HepG2 (cell line): ENCODE data around the gene TAF12. TPM values are rescaled to one million over a fixed set of nuclear protein-coding genes. Genes with fewer than 3 reads are reported as not detected.

ENCODE experiments used
- CEBPB ChIP-seq: IDR thresholded peaks from 2 replicates; pipeline ENCODE4 v1.6.1; 2011; ENCODE audit warnings: low read depth, low read length, improper control_type of control experiment, borderline replicate concordance
- HOXA5 ChIP-seq: sonication (generic); formaldehyde crosslinking; IDR thresholded peaks from 2 replicates; pipeline ENCODE4 v1.4.0; 2020; ENCODE audit warnings: missing genetic modification reagents
- KDM4B ChIP-seq: sonication (generic); formaldehyde crosslinking; IDR thresholded peaks from 2 replicates; pipeline ENCODE4 v1.4.0; 2020; ENCODE audit warnings: missing genetic modification reagents
- MTA1 ChIP-seq: sonication (generic); formaldehyde crosslinking; IDR thresholded peaks from 2 replicates; pipeline ENCODE4 v1.4.0; 2020; ENCODE audit warnings: missing genetic modification reagents, mild to moderate bottlenecking, borderline replicate concordance
- MTF1 ChIP-seq: sonication (generic); formaldehyde crosslinking; IDR thresholded peaks from 2 replicates; pipeline ENCODE4 v1.5.0; 2020; ENCODE audit warnings: missing genetic modification reagents
- NCOA2 ChIP-seq: sonication (generic); formaldehyde crosslinking; IDR thresholded peaks from 2 replicates; pipeline ENCODE4 v1.8.0; 2022; ENCODE audit warnings: inconsistent platforms
- STAG1 ChIP-seq: sonication (generic); formaldehyde crosslinking; IDR thresholded peaks from 2 replicates; pipeline ENCODE4 v1.4.0; 2020; ENCODE audit warnings: missing genetic modification reagents
- TGIF2 ChIP-seq: IDR thresholded peaks from 2 replicates; pipeline ENCODE4 v1.6.1; 2016; ENCODE audit warnings: control low read depth, missing compliant biosample characterization
- THAP11 ChIP-seq: IDR thresholded peaks from 2 replicates; pipeline ENCODE4 v1.6.1; 2016; ENCODE audit warnings: missing biosample characterization, missing genetic modification reagents
- TOPORS ChIP-seq: sonication (generic); formaldehyde crosslinking; IDR thresholded peaks from 2 replicates; pipeline ENCODE4 v1.8.0; 2023; ENCODE audit warnings: mild to moderate bottlenecking, missing genetic modification reagents
- ZFP82 ChIP-seq: sonication (generic); formaldehyde crosslinking; IDR thresholded peaks from 2 replicates; pipeline ENCODE4 v1.5.1; 2020; ENCODE audit warnings: mild to moderate bottlenecking, missing genetic modification reagents, borderline replicate concordance
- ZNF326 ChIP-seq: sonication (generic); formaldehyde crosslinking; IDR thresholded peaks from 2 replicates; pipeline ENCODE4 v1.4.0; 2020; ENCODE audit warnings: missing genetic modification reagents, borderline replicate concordance
- ZNF670 ChIP-seq: sonication (generic); formaldehyde crosslinking; IDR thresholded peaks from 2 replicates; pipeline ENCODE4 v1.8.0; 2022; ENCODE audit warnings: mild to moderate bottlenecking, missing genetic modification reagents, borderline replicate concordance
- ZNF687 ChIP-seq: sonication (generic); formaldehyde crosslinking; IDR thresholded peaks from 2 replicates; pipeline ENCODE4 v1.5.1; 2020; ENCODE audit warnings: mild to moderate bottlenecking, missing genetic modification reagents, moderate library complexity
- polyA plus RNA-seq, 8 experiments: library from polyadenylated mRNA; depleted of rRNA in 3 of 8; stranded (reverse) in 7 of 8; unstranded in 1 of 8; fragments of >200 nt; fragmentation: Illumina TruSeq in 4 of 8; extraction: Trizol in 4 of 8; gene quantifications; 2 replicates each; pipeline versions ENCODE4 v1.2.1 to v1.2.3, GENCODE V29; 2011 to 2016; ENCODE audit warnings: low read depth in 4 of 8, missing spikeins in 1 of 8, mixed read lengths in 1 of 8; ENCODE audit not compliant: insufficient read depth in 1 of 8
- total RNA-seq, 5 experiments: library from RNA; depleted of rRNA; stranded (reverse); fragments of >200 nt; fragmentation: Illumina TruSeq; extraction: Trizol; gene quantifications; 2 replicates each; pipeline ENCODE4 v1.2.3, GENCODE V29; 2016; ENCODE audit warnings: low read depth in 1 of 5
- TF ChIP-seq, protein P1 (sequence below): sonication (generic); formaldehyde crosslinking; IDR thresholded peaks from 2 replicates; pipeline ENCODE4 v1.4.0; 2020; ENCODE audit warnings: mild to moderate bottlenecking, missing genetic modification reagents
- TF ChIP-seq, protein P2 (sequence below): sonication (generic); formaldehyde crosslinking; IDR thresholded peaks from 2 replicates; pipeline ENCODE4 v1.8.1; 2023; ENCODE audit warnings: mild to moderate bottlenecking, missing genetic modification reagents, borderline replicate concordance
- TF ChIP-seq, protein P3 (sequence below): sonication (generic); formaldehyde crosslinking; IDR thresholded peaks from 2 replicates; pipeline ENCODE4 v1.5.0; 2020; ENCODE audit warnings: mild to moderate bottlenecking, missing genetic modification reagents
- TF ChIP-seq, protein P4 (sequence below): sonication (generic); formaldehyde crosslinking; IDR thresholded peaks from 2 replicates; pipeline ENCODE4 v1.9.0; 2022; ENCODE audit warnings: missing genetic modification reagents, mild to moderate bottlenecking, borderline replicate concordance

The TAF12 gene
- total and polyA plus RNA-seq, 2 of the 13 experiments (the other 11 are each of a cell fraction or from before 2014, with no cell fraction given), result 16.3 to 17.1 TPM

- TF ChIP-seq, protein P1, sequence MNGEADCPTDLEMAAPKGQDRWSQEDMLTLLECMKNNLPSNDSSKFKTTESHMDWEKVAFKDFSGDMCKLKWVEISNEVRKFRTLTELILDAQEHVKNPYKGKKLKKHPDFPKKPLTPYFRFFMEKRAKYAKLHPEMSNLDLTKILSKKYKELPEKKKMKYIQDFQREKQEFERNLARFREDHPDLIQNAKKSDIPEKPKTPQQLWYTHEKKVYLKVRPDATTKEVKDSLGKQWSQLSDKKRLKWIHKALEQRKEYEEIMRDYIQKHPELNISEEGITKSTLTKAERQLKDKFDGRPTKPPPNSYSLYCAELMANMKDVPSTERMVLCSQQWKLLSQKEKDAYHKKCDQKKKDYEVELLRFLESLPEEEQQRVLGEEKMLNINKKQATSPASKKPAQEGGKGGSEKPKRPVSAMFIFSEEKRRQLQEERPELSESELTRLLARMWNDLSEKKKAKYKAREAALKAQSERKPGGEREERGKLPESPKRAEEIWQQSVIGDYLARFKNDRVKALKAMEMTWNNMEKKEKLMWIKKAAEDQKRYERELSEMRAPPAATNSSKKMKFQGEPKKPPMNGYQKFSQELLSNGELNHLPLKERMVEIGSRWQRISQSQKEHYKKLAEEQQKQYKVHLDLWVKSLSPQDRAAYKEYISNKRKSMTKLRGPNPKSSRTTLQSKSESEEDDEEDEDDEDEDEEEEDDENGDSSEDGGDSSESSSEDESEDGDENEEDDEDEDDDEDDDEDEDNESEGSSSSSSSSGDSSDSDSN, result peak; percentile 86
- TF ChIP-seq STAG1 (CRISPR knock-in tag) (peak; percentile 72), MTF1 (CRISPR knock-in tag) (0 out of 2 replicates have a peak, but pooled peaks have one; percentile 41), MTA1 (CRISPR knock-in tag) (peak; percentile 52), NCOA2 (CRISPR knock-in tag) (peak; percentile 16), CEBPB (no peak), ZFP82 (CRISPR knock-in tag) (no peak), ZNF670 (CRISPR knock-in tag) (peak; percentile 65), ZNF326 (no peak), THAP11 (CRISPR knock-in tag) (peak; percentile 92), KDM4B (CRISPR knock-in tag) (peak; percentile 63; the same call in 1 of the 2 replicates), ZNF687 (CRISPR knock-in tag) (peak; percentile 97), TGIF2 (CRISPR knock-in tag) (no peak; the same call in 1 of the 2 replicates), TOPORS (peak; percentile 53; the same call in 1 of the 2 replicates), HOXA5 (CRISPR knock-in tag) (peak; percentile 69; the same call in 1 of the 2 replicates)
- TF ChIP-seq, protein P2, sequence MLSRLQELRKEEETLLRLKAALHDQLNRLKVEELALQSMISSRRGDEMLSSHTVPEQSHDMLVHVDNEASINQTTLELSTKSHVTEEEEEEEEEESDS (CRISPR knock-in tag), result peak; percentile 58; the same call in 1 of the 2 replicates
- TF ChIP-seq, protein P3, sequence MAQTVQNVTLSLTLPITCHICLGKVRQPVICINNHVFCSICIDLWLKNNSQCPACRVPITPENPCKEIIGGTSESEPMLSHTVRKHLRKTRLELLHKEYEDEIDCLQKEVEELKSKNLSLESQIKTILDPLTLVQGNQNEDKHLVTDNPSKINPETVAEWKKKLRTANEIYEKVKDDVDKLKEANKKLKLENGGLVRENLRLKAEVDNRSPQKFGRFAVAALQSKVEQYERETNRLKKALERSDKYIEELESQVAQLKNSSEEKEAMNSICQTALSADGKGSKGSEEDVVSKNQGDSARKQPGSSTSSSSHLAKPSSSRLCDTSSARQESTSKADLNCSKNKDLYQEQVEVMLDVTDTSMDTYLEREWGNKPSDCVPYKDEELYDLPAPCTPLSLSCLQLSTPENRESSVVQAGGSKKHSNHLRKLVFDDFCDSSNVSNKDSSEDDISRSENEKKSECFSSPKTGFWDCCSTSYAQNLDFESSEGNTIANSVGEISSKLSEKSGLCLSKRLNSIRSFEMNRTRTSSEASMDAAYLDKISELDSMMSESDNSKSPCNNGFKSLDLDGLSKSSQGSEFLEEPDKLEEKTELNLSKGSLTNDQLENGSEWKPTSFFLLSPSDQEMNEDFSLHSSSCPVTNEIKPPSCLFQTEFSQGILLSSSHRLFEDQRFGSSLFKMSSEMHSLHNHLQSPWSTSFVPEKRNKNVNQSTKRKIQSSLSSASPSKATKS, result peak; percentile 83; the same call in 1 of the 2 replicates
- TF ChIP-seq, protein P4, sequence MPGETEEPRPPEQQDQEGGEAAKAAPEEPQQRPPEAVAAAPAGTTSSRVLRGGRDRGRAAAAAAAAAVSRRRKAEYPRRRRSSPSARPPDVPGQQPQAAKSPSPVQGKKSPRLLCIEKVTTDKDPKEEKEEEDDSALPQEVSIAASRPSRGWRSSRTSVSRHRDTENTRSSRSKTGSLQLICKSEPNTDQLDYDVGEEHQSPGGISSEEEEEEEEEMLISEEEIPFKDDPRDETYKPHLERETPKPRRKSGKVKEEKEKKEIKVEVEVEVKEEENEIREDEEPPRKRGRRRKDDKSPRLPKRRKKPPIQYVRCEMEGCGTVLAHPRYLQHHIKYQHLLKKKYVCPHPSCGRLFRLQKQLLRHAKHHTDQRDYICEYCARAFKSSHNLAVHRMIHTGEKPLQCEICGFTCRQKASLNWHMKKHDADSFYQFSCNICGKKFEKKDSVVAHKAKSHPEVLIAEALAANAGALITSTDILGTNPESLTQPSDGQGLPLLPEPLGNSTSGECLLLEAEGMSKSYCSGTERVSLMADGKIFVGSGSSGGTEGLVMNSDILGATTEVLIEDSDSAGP (CRISPR knock-in tag), result peak; percentile 94
Measured at GRCh38 chr1:28642847-28643635, at the start of gene TAF12 (continued).
